Smooth muscle cell (in vitro differentiated cells): ENCODE data around the gene SPOP. TPM values are rescaled to one million over a fixed set of nuclear protein-coding genes. Genes with fewer than 3 reads are reported as not detected.

ENCODE experiments used
- DNase-seq: peaks from one replicate; lab custom pipeline; 2025; ENCODE audit not compliant: unreplicated experiment; lab: John Stamatoyannopoulos, UW
- H2AFZ ChIP-seq: fragments of 200-600 bp; sonication (generic); 2 replicates; pipeline ENCODE4 v1.6.0; 2016; ENCODE audit warnings: antibody characterized with exemption, low read depth, mild to moderate bottlenecking
- H3F3A ChIP-seq: fragments of 200-600 bp; sonication (generic); 2 replicates; pipeline ENCODE4 v1.6.0; 2017; ENCODE audit warnings: antibody characterized with exemption, low read depth
- H3K27ac ChIP-seq: fragments of 200-600 bp; sonication (generic); 2 replicates; pipeline ENCODE4 v1.5.1; 2016; ENCODE audit warnings: low read depth, mild to moderate bottlenecking
- H3K27me3 ChIP-seq: fragments of 200-600 bp; sonication (generic); 2 replicates; pipeline ENCODE4 v1.6.1; 2016; ENCODE audit warnings: low read depth, mild to moderate bottlenecking
- H3K36me3 ChIP-seq: fragments of 200-600 bp; sonication (generic); 2 replicates; pipeline ENCODE4 v1.5.1; 2016; ENCODE audit warnings: low read depth
- H3K4me1 ChIP-seq: fragments of 200-600 bp; sonication (generic); 2 replicates; pipeline ENCODE4 v1.5.1; 2016; ENCODE audit warnings: low read depth
- H3K4me2 ChIP-seq: fragments of 200-600 bp; sonication (generic); 2 replicates; pipeline ENCODE4 v1.6.0; 2016; ENCODE audit warnings: mild to moderate bottlenecking
- H3K4me3 ChIP-seq: fragments of 200-600 bp; sonication (generic); 2 replicates; pipeline ENCODE4 v1.5.1; 2016; ENCODE audit warnings: mild to moderate bottlenecking
- H3K79me2 ChIP-seq: fragments of 200-600 bp; sonication (generic); 2 replicates; pipeline ENCODE4 v1.6.0; 2016; ENCODE audit warnings: low read depth, mild to moderate bottlenecking
- H3K9ac ChIP-seq: fragments of 200-600 bp; sonication (generic); 2 replicates; pipeline ENCODE4 v1.6.0; 2016; ENCODE audit warnings: low read depth
- H3K9me3 ChIP-seq: fragments of 200-600 bp; sonication (generic); replicated peaks from 2 replicates; pipeline ENCODE4 v1.5.1; 2016; ENCODE audit warnings: low read depth
- H4K20me1 ChIP-seq: fragments of 200-600 bp; sonication (generic); 2 replicates; pipeline ENCODE4 v1.6.0; 2016; ENCODE audit warnings: low read depth
- WGBS: methylation state at CpG from one replicate; pipeline ENCODE4 v1.1.7; 2016; ENCODE audit warnings: low lambda C conversion rate; 5-methylcytosine and 5-hydroxymethylcytosine counted together
- polyA plus RNA-seq: library from polyadenylated mRNA; unstranded; fragments of >200 nt; fragmentation: Nextera tagmentation; extraction: Ambion mirVana; gene quantifications from 2 replicates; pipeline ENCODE4 v1.2.1, GENCODE V29; 2016
- total RNA-seq: library from RNA; depleted of rRNA; stranded (reverse); fragments of >200 nt; gene quantifications from 2 replicates; pipeline ENCODE4 v1.2.3, GENCODE V29; 2014
- TF ChIP-seq, protein P1 (sequence below): fragments of 200-600 bp; sonication (generic); IDR thresholded peaks from 2 replicates; pipeline ENCODE4 v1.5.1; 2017; ENCODE audit warnings: borderline replicate concordance, mild to moderate bottlenecking, antibody characterized with exemption; ENCODE audit not compliant: insufficient read depth, poor library complexity, severe bottlenecking

SPOP gene
- total and polyA plus RNA-seq, 2 experiments from 2014 or later, result 55.0 to 69.8 TPM

- no peak overlapping the region for H3K4me2 ChIP-seq
- H3K4me1 ChIP-seq, result no peaks in the 10 kb centered on the region
- no peak overlapping the region for H3K9ac ChIP-seq
- no peaks in the 10 kb centered on the region for H3F3A ChIP-seq
- no peaks in the 10 kb centered on the region for H3K79me2 ChIP-seq
- H3K4me3 ChIP-seq, result no peak overlapping the region
- TF ChIP-seq, protein P1, sequence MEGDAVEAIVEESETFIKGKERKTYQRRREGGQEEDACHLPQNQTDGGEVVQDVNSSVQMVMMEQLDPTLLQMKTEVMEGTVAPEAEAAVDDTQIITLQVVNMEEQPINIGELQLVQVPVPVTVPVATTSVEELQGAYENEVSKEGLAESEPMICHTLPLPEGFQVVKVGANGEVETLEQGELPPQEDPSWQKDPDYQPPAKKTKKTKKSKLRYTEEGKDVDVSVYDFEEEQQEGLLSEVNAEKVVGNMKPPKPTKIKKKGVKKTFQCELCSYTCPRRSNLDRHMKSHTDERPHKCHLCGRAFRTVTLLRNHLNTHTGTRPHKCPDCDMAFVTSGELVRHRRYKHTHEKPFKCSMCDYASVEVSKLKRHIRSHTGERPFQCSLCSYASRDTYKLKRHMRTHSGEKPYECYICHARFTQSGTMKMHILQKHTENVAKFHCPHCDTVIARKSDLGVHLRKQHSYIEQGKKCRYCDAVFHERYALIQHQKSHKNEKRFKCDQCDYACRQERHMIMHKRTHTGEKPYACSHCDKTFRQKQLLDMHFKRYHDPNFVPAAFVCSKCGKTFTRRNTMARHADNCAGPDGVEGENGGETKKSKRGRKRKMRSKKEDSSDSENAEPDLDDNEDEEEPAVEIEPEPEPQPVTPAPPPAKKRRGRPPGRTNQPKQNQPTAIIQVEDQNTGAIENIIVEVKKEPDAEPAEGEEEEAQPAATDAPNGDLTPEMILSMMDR, result no peak
- no peaks in the 10 kb centered on the region for H3K36me3 ChIP-seq
- H4K20me1 ChIP-seq, result no peaks in the 10 kb centered on the region
- no peak for DNase-seq
- no peaks in the 10 kb centered on the region for H3K27me3 ChIP-seq
- H3K27ac ChIP-seq, result no peak overlapping the region
- WGBS, result 92% methylated on average over 4 of the region's 4 CpGs
- no peaks in the 10 kb centered on the region for H3K9me3 ChIP-seq
- H2AFZ ChIP-seq, result no peak overlapping the region
Measured at GRCh38 chr17:49583889-49584288, 94.0 kb downstream of the SPOP start.

DNA sequence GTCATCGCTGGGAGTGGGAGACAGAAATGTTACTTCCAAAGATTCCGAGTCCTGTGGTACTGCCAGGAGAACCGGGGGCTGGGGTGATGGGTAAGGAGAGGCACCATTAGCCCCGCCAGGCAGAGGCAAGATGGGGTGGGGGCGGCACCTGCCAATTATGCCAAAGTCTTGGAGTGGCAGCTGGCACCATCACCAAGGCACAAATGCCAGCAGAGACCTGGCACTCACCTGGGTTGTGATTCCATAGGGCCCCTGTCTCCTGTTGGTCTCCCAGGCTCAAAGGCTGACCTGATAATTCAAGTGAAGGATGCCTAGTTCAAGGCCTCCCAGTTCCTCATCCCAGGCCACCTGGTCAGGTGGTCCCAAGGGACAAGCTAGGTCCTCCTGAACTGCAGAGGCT is 94.7 kb downstream of the SPOP start:
- 96% methylated on average over 5 of the region's 5 CpGs for WGBS

DNA sequence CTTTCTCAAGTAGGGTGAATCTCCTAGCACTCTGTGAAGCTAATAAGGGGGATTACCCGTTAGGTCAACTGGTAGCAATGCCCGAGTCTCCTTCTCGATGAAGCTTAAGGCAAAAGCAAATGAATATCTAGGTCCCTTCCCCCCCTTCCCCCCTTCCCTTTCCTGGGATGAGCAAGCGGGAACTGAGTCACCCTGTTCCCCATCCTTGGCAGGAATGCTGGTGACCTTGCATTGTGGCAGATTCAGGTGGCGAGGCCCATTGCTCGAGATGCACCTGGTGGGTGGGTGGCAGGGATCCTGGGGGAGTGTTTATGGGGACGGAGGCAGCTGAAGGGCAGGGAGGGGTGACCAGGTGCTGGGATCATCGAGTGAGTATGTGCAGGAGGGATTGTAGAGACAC is 95.1 kb downstream of the SPOP start:
- TF ChIP-seq, protein P1, result no peak
- Histone ChIP-seq H4K20me1 (no peaks in the 10 kb centered on the region), H3K9ac (no peak overlapping the region), H3K4me3 (no peak overlapping the region), H3F3A (no peaks in the 10 kb centered on the region), H2AFZ (no peak overlapping the region), H3K79me2 (no peaks in the 10 kb centered on the region), H3K4me2 (no peak overlapping the region), H3K36me3 (no peaks in the 10 kb centered on the region), H3K27me3 (no peaks in the 10 kb centered on the region), H3K27ac (no peak overlapping the region), H3K4me1 (no peaks in the 10 kb centered on the region), H3K9me3 (no peaks in the 10 kb centered on the region)
- 78% methylated on average over 8 of the region's 8 CpGs for WGBS
- no peak for DNase-seq

More for the DNA sequence above, 94.7 kb downstream of the SPOP start:
- TF ChIP-seq, protein P1, result no peak
- no peak for DNase-seq
- no peaks in the 10 kb centered on the region for H3K27me3 ChIP-seq
- no peaks in the 10 kb centered on the region for H3K9me3 ChIP-seq
- no peak overlapping the region for H3K4me2 ChIP-seq
- H3K4me3 ChIP-seq, result no peak overlapping the region
- no peaks in the 10 kb centered on the region for H3K36me3 ChIP-seq
- no peak overlapping the region for H3K9ac ChIP-seq
- H3K79me2 ChIP-seq, result no peaks in the 10 kb centered on the region
- H4K20me1 ChIP-seq, result no peaks in the 10 kb centered on the region
- H3K27ac ChIP-seq, result no peak overlapping the region
- H3K4me1 ChIP-seq, result no peaks in the 10 kb centered on the region
- no peaks in the 10 kb centered on the region for H3F3A ChIP-seq
- H2AFZ ChIP-seq, result no peak overlapping the region

DNA sequence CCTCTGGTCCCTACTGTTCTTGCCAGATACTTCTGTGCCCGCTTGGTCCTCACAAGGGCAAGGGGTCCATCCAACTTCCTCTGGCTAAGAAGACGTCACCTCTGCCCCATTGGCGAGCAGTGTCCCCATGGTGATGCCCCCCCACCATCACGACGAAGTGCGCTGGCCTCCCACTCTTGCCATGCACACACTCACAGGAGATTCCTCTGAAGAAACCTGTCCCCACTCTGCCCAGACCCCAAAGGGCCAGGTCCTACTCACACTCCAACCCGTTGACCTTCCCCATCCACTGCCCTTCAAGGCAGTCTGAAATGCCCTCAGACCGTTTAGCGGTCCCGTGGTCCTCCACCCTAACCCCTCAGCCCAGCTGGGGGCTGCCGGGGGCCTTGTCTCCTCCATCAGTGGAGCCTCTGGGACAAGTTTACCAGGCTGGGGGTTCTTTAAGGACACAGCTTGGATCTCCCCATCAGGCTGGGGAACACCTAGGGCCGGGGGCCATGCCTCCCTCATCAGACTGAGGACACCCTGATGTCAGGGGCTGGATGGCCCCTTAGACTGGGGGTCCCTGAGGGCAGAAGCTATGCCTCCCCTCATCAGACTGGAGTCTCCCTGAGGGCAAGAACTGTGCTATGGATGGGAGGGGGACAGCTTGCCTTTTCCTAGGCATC is 95.7 kb downstream of the SPOP start:
- Histone ChIP-seq H3K79me2 (no peaks in the 10 kb centered on the region), H3K9ac (no peak overlapping the region), H3K4me3 (no peak overlapping the region), H3K27me3 (no peaks in the 10 kb centered on the region), H3K9me3 (no peaks in the 10 kb centered on the region), H3K27ac (no peak overlapping the region), H2AFZ (no peak overlapping the region), H3K36me3 (no peaks in the 10 kb centered on the region), H4K20me1 (no peaks in the 10 kb centered on the region), H3K4me1 (no peaks in the 10 kb centered on the region), H3K4me2 (no peak overlapping the region), H3F3A (no peaks in the 10 kb centered on the region)
- WGBS, result 97% methylated on average over 12 of the region's 12 CpGs
- TF ChIP-seq, protein P1, result no peak
- no peak for DNase-seq
